Activated CD4-positive, CD25-positive, alpha-beta regulatory T cell treated with anti-CD3 and anti-CD28 coated beads, Interleukin-2, amount 50 U/mL, for 24 hours (primary cell): ENCODE results near the gene DEFB125.
"Not testable (repeated sequence)": the region's sequence is repeated elsewhere in the genome, so short reads cannot be mapped to it uniquely, and the experiment has no call there.

Experiments used
- ATAC-seq, 2 donors: fragments of 150-1000 bp; cut with Tn5 transposase; one replicate each; pipeline ENCODE4 v1.10.0; 2021; ENCODE audit warnings: mild to moderate bottlenecking in 1 of 2, moderate library complexity in 1 of 2

The DEFB125 gene

GRCh38 chr20:87401-87800, at the start of gene DEFB125:
Gene DEFB125, plus strand, starts transcription at chr20:87672. Its CDS starts 38 bp downstream, at chr20:87710.
- ATAC-seq: no peak

DNA sequence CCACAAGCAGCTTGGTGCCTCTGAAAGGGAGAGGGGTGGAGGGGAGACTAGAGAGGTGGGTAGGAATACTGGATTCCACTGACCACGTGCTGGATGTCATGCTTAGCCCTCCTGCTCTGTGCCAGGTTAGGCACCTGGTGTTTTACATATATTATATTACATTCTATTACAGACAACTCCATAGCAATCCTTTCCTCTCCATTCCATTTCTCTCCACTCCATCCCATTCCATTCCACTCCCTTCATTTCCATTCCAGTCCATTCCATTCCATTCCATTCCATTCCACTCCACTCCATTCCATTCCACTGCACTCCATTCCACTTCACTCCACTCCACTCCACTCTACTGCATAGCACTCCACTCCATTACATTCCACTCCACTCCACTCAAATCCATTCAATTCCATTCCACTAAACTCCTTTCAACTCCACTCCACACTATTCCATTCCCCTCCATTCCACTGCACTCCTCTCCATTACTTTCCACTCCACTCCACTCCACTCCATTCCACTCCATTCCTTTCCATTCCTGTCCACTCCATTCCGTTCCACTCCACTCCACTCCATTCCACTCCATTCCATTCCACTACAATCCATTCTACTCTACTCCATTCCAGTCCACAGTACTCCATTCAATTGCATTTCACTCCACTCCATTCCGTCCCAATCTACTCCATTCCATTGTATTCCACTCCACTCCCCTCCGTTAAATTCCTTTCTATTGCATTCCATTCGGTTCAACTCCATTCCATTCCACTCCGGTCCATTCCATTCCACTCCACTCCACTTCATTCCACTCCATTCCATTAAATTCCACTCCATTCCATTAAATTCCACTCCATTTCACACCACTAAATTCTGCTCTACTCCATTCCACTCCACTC, 27.2 kb upstream of the DEFB125 start:
- ATAC-seq: no peak

- no peak for ATAC-seq
Measured at GRCh38 chr20:61230-61629, 26.2 kb upstream of the DEFB125 start.

DNA sequence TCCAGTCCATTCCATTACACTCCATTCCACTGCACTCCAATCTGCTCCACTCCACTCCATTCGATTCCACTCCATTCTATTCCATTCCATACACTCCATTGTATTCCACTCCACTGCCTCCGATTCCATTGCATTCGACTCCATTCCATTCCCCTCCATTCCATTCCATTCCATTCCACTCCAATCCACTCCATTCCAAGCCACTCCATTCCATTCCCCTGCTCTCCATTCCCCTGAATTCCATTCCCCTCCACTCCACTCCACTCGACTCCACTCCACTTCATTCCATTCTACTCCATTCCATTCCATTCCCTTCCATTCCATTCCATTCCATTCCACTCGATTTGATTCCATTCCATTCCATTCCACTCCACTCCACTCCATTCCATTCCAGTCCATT, 25.7 kb upstream of the DEFB125 start:
- ATAC-seq: no peak

DNA sequence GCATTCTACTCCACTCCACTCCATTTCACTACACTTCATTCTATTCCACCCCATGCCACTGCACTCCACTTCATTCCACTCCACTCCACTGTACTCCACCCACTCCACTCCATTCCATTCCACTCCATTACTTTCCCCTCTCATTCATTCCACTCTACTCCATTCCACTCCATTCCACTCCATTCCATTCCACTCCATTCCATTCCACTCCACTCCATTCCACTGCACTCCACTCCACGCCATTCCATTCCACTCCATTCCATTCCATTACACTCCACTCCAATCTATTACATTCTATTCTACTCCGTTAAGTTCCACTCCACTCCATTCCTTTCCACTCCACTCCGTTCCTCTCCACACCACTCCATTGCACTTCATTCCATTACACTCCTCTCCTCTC, 25.0 kb upstream of the DEFB125 start:
- ATAC-seq: no peak

DNA sequence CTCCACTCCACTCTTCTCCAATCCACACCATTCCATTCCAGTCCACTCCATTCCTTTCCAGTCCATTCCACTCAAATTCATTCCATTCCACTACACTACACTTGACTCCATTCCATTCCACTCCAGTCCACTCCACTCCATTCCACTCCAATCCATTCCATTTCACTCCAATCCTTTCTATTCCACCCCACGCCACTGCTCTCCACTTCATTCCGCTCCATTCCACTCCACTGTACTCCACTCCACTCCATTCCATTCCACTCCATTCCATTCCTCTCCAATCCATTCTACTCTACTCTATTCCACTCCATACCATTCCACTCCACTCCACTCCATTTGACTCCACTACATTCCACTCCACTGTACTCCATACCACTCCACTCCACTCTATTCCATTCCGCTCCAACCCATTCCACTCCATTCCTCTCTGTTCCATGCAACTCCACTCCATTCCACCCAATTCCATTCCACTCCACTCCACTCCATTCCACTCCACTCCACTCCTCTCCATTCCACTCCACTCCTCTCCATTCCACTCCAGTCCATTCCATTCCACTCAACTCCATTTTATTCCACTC, 23.4 kb upstream of the DEFB125 start:
- no peak for ATAC-seq

GRCh38 chr20:64766-65322, 22.6 kb upstream of the DEFB125 start:
- no peak for ATAC-seq

DNA sequence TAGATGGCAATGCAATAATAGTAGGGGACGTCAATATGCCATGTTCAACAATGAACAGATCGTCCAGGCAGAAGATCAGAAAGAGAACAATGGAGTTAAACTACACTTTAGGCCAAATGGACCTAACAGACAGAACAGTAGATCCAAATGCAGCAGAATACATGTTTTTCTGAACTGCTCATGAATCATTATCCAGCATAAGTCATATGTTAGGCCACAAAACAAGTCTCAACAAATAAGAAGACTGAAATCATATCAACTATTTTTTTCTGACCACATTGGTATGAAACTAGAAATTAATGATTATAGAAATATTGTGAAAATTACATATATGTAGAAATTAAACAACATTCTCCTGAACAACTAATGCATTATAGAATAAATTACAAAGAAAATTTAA, 10.2 kb upstream of the DEFB125 start:
- ATAC-seq: no peak

DNA sequence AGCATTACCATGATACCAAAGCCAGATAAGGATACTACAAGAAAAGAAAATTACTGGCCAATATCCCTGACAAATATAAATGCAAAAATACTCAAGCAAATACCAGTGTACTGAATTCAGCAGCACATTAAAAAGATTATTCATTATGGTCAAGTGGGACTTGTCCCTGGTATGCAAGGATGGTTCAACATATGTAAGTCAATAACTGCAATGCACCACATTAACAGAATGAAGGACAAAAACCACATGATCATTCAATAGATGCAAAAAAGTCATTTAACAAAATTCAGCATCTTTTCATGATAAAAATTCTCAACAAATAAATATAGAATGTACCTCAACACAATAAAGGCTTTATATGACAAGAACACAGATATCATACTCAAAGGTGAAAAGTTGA, 9.1 kb upstream of the DEFB125 start:
- no peak for ATAC-seq

DNA sequence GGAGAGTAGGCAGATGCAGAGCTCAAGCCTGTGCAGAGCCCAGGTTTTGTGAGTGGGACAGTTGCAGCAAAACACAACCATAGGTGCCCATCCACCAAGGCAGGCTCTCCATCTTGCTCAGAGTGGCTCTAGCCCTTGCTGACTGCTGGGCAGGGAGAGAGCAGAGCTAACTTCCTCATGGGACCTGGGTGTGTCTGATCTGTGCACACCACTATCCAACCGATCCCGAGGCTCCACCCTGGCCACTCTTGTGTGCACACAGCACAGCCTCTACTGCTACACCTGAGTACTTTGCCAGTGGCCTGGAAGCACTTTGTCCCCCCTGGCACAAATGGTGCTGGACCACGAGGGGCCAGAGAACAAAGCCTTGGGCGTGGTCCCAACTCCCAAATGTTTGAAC, 7.9 kb upstream of the DEFB125 start:
- ATAC-seq: no peak

- ATAC-seq: no peak
Measured at GRCh38 chr20:90651-91050, 3.2 kb downstream of the DEFB125 start.

GRCh38 chr20:93641-94040, 6.2 kb downstream of the DEFB125 start:
- no peak for ATAC-seq

DNA sequence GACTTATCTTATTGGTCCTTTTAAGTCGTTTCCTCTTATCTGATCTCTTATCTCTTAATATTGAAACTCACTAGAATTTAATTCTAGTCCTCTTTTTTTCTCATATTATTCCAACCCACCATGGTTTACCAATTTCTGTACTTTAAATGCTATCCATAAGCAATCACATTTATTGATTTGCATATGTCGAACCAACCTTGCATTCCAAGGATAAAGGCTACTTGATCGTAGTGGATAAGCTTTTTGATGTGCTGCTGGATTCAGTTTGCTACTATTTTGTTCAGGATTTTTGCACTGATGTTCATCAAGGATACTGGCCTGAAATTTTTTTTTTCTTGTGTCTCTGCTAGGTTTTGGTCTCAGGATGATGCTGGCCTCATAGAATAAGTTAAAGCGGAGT, 7.7 kb downstream of the DEFB125 start:
- ATAC-seq: no peak

DNA sequence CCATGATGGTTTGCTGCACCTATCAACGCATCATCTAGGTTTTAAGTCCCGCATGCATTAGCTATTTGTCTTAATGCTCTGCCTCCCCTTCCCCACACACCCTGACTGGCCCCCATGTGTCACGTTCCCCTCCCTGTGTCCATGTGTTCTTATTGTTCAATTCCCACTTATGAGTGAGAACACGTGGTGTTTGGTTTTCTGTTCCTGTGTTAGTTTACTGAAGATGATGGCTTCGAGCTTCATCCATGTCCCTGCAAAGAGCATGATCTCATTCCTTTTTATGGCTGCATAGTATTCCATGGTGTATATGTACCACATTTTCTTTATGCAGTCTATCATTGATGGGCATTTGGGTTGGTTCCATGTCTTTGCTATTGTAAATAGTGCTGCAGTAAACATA, 10.2 kb downstream of the DEFB125 start:
- ATAC-seq: not testable (repeated sequence)

GRCh38 chr20:101975-102374, 14.5 kb downstream of the DEFB125 start:
- ATAC-seq: no peak

- ATAC-seq: no peak
Measured at GRCh38 chr20:103456-103855, 16.0 kb downstream of the DEFB125 start.

GRCh38 chr20:112396-112795, 24.9 kb downstream of the DEFB125 start:
- no peak for ATAC-seq

DNA sequence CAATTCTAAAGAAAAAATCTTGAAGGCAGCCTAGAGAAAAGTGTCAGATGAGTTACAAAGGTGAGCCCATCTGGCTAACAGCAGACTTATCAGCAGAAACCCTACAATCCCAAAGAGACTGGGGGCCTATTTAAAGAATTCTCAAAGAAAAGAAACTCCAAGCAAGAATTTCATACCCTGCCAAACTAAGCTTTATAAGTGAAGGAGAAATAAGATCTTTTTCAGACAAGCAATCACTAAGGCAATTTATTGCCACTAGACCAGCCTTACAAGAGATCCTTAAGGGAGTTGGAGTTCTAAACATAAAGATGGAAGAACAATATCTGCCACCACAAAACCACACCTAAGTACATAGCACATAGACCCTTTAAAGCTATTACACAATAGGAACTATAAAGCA, 30.0 kb downstream of the DEFB125 start:
- no peak for ATAC-seq

DNA sequence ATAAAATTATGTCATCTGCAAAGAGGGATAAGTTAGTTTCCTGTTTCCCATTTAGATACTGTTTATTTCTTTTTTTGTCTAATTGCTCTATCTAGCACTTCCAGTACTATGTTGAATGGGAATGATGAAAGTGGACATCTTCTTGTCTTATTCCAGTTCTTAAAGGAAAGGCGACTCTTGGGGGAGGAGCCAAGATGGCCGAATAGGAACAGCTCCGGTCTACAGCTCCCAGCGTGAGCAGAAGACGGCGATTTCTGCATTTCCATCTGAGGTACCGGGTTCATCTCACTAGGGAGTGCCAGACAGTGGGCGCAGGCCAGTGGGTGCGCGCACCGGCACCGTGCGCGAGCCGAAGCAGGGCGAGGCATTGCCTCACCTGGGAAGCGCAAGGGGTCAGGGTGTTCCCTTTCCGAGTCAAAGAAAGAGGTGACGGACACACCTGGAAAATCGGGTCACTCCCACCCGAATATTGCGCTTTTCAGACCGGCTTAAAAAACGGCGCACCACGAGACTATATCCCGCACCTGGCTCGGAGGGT, 42.4 kb downstream of the DEFB125 start:
- ATAC-seq: not testable (repeated sequence)

- no peak for ATAC-seq
Measured at GRCh38 chr20:137668-138490, 50.4 kb downstream of the DEFB125 start.

DNA sequence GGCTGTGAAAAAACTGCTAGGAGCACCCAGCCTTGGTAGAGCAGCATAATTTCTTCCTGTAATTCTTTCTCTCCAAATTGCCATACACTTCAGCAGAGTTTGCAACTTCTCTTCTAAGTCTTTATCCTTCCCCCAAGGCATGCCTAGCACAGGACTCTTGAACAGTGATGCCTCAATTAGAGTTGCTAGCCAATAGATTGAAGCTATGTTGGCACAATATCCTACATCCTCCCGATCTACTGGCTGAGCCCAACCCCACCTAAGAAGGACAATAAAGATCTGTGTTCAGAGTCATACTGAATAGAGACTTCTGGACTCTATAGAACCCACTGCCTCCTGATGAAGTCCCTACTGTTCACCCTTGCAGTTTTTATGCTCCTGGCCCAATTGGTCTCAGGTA, 54.8 kb downstream of the DEFB125 start, which contains the start of gene DEFB126:
DEFB126 (plus strand) TSS at position 301 of the 400 bp plus-strand sequence; CDS start at position 340, 39 bp downstream.
- ATAC-seq: no peak

- ATAC-seq: no peak
Measured at GRCh38 chr20:145877-146276, 58.4 kb downstream of the DEFB125 start.
